Ovary (tissue), 9 donors: ENCODE results near the gene PPA1. TPM values are rescaled to one million over a fixed set of nuclear protein-coding genes. Genes with fewer than 3 reads are reported as not detected.

Experiments
- DNase-seq, 5 donors: peaks; one replicate each; pipeline ENCODE4 v3.0.0-alpha.2; 2019 to 2020
- H3K27ac ChIP-seq, 2 donors: fragments of 200-600 bp; one replicate each; pipeline versions ENCODE4 v1.5.1 to v1.8.0; 2019 to 2022
- H3K27me3 ChIP-seq: fragments of 200-600 bp; one replicate; pipeline ENCODE4 v1.8.0; 2022
- H3K36me3 ChIP-seq: fragments of 200-600 bp; sonication (generic); one replicate; pipeline ENCODE4 v1.5.1; 2019
- H3K4me1 ChIP-seq: one replicate; pipeline ENCODE4 v1.8.1; 2013; ENCODE audit warnings: mild to moderate bottlenecking, moderate library complexity; ENCODE audit not compliant: insufficient read depth
- H3K4me3 ChIP-seq: fragments of 200-600 bp; sonication (generic); one replicate; pipeline ENCODE4 v1.5.1; 2017
- H3K9me3 ChIP-seq, 2 donors: fragments of 200-600 bp in 1 of 2; sonication (generic) in 1 of 2; one replicate each; pipeline versions ENCODE4 v1.5.1 to v1.8.1; 2013 to 2019; ENCODE audit warnings: mild to moderate bottlenecking in 1 of 2, moderate library complexity in 1 of 2
- EP300 ChIP-seq: sonication (generic); formaldehyde crosslinking; IDR thresholded peaks from one replicate; pipeline ENCODE4 v1.6.1; 2017; ENCODE audit warnings: antibody characterized with exemption
- POLR2A ChIP-seq: fragments of 450-650 bp; IDR thresholded peaks from one replicate; pipeline ENCODE4 v1.6.1; 2017; ENCODE audit warnings: antibody characterized with exemption, mild to moderate bottlenecking, moderate library complexity
- WGBS, 3 donors: extraction: QIAGEN DNeasy Blood & Tissue Kit in 1 of 3; methylation state at CpG; one replicate each; pipeline versions ENCODE4 v1.1.5 to v1.1.7; 2013 to 2017; 5-methylcytosine and 5-hydroxymethylcytosine counted together
- intact Hi-C, 4 donors: fragments of 100-400 bp; cut with DNase I; formaldehyde crosslinking; loops; one replicate each; pipeline versions ENCODE4 v1.11.0 to v1.15.1; 2022 to 2023
- polyA plus RNA-seq, 2 donors: library from polyadenylated mRNA; stranded (reverse); fragments of 200-250 nt in 1 of 2; fragments of 350-450 nt in 1 of 2; fragmentation: Illumina TruSeq in 1 of 2; extraction: RNeasy Lipid Tissue Mini Kit (QIAGEN cat#74804) in 1 of 2; gene quantifications; one replicate each; pipeline ENCODE4 v1.2.3, GENCODE V29; 2013 to 2014
- total RNA-seq, 7 donors: library from RNA; depleted of rRNA in 2 of 7; stranded (reverse); fragments of >200 nt in 2 of 7; fragmentation: NEBNext Ultra II Directional in 3 of 7; extraction: Animal tissue kit (Norgen Biotek cat#: 25700) in 3 of 7; gene quantifications; one replicate each; pipeline versions ENCODE4 v1.1.0 to v1.2.4, GENCODE V29; 2016 to 2023
- TF ChIP-seq, protein P1 (sequence below), 3 donors: fragments of 450-650 bp in 2 of 3; fragments of 200-600 bp in 1 of 3; IDR thresholded peaks; one replicate each; pipeline versions ENCODE4 v1.5.1 to v1.8.0; 2016 to 2022; ENCODE audit warnings: antibody characterized with exemption in 3 of 3, mild to moderate bottlenecking in 1 of 3
- donor health status: DM: no; HTN: no; CAD: no; lungs with moderate emphysema.
- donor health status: DM: no; HTN: no; CAD: no.
- donor health status: Bipolar disorder and iron deficiency.
- donor health status: DM: yes; HTN: yes; CAD: no.
- donor health status: DM: no; HTN: no; CAD: no.
- donor health status: DM: yes; HTN: yes; CAD: no.

The PPA1 gene
- total and polyA plus RNA-seq, 9 donors: 36.8 to 162 (median 78.4) TPM

DNA sequence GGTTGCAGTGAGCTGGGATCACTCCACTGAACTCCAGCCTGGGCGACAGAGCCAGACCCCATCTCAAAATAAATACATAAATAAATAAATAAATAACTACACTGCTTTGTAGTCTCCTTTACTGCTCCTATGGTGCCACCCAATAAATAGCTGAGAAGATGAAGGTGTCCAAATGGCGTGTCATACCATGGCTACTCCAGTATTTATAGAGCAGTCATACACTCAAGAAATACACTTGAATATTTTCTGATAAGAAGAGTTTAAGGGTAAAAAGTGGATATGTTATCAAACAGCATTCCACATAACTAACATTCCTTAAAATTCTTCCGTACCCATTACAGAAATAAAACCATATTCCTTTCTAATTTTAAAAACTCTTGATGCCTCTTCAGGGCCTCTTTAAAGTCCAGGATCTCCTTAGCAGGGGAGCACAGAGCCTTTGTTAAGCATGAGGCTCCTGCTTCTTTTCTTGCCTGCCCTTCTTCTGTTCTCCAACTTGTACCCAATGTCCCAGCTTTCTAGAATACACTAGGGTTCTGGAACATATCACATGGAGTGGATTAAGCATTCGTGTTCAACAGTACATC, 55.0 kb downstream of the PPA1 start:
- Histone ChIP-seq H3K27me3 (no peaks in the 10 kb centered on the region), H3K9me3 (no peaks in the 10 kb centered on the region), H3K4me1 (no peaks in the 10 kb centered on the region), H3K27ac (no peak overlapping the region), H3K4me3 (no peak overlapping the region), H3K36me3 (no peaks in the 10 kb centered on the region)
- no peak for TF ChIP-seq POLR2A
- TF ChIP-seq EP300: no peak
- TF ChIP-seq, protein P1, sequence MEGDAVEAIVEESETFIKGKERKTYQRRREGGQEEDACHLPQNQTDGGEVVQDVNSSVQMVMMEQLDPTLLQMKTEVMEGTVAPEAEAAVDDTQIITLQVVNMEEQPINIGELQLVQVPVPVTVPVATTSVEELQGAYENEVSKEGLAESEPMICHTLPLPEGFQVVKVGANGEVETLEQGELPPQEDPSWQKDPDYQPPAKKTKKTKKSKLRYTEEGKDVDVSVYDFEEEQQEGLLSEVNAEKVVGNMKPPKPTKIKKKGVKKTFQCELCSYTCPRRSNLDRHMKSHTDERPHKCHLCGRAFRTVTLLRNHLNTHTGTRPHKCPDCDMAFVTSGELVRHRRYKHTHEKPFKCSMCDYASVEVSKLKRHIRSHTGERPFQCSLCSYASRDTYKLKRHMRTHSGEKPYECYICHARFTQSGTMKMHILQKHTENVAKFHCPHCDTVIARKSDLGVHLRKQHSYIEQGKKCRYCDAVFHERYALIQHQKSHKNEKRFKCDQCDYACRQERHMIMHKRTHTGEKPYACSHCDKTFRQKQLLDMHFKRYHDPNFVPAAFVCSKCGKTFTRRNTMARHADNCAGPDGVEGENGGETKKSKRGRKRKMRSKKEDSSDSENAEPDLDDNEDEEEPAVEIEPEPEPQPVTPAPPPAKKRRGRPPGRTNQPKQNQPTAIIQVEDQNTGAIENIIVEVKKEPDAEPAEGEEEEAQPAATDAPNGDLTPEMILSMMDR (IDR thresholded peaks at IDR 0.05): no peak
- DNase-seq: no peak
- 44 to 62% (median 50%) methylated on average over 4 of the region's 4 CpGs for WGBS, 3 donors
- intact Hi-C loops: no loop called here

GRCh38 chr10:70176441-70176840, 56.8 kb downstream of the PPA1 start:
- no peak overlapping the region for H3K27ac ChIP-seq
- no peak overlapping the region for H3K4me3 ChIP-seq
- TF ChIP-seq POLR2A (no peak), EP300 (no peak)
- TF ChIP-seq, protein P1 (IDR thresholded peaks at IDR 0.05): no peak
- no peak for DNase-seq
- intact Hi-C loops: no loop called here
- no peaks in the 10 kb centered on the region for H3K4me1 ChIP-seq
- no peaks in the 10 kb centered on the region for H3K27me3 ChIP-seq
- 77 to 86% (median 85%) methylated on average over 6 of the region's 6 CpGs for WGBS, 3 donors
- no peaks in the 10 kb centered on the region for H3K36me3 ChIP-seq
- H3K9me3 ChIP-seq: no peaks in the 10 kb centered on the region

DNA sequence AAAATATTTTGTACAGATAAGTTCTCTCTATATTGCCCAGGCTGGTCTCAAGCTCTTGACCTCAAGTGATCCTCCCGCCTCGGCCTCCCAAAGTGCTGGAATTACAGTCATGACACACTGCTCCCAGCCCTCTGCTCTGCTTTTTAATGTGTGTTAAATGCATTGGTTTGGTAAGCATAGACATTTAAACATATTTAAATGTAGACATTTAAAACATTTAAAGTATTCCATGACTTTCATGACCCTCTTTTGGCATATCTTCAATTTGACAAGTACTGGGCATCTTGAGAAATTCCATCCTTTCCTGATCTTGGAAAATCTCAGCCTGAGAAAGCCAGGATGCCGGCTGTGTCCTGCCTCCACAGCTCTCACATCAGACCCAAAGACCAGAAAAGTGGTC, 57.7 kb downstream of the PPA1 start:
- intact Hi-C loops: no loop called here
- no peaks in the 10 kb centered on the region for H3K27me3 ChIP-seq
- H3K4me3 ChIP-seq: no peak overlapping the region
- H3K27ac ChIP-seq: no peak overlapping the region
- no peaks in the 10 kb centered on the region for H3K36me3 ChIP-seq
- TF ChIP-seq POLR2A (no peak), EP300 (no peak)
- TF ChIP-seq, protein P1 (IDR thresholded peaks at IDR 0.05): no peak
- no peaks in the 10 kb centered on the region for H3K9me3 ChIP-seq
- WGBS, 3 donors: 75 to 90% (median 89%) methylated on average over 3 of the region's 3 CpGs
- H3K4me1 ChIP-seq: no peaks in the 10 kb centered on the region
- no peak for DNase-seq

DNA sequence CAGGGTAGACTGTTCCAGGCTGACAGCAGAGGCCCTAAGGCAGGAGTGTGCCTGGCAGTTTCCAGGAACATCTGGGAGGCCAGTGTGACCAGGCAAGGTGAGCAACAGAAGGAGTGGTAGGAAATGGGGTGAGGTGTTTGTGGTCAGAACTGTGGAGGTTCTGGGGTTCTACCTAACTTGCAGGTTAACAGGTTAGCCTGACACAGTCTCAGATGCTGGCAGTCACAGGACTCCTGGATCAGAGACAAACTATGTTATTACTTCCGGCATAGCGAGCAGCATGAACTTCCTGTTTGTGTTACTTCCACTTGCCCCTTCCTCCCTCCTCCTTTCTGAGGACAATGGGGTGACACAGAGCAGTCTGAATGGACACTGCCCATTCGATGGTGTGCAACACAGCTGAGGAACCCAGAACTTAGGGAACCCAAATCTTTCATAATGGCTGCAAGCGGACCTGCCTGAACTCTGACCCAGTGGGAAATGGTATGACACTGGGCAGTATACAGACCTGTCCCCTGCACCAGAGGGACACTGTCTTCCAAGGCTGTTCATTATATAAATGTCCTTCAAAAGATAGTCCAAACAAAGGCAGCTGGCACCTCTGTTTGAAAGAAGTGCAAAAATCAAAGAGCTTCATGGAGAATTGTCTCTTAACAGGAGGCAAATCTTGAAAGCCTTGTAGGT, 59.0 kb downstream of the PPA1 start:
- Histone ChIP-seq H3K4me3 (no peak overlapping the region), H3K4me1 (peaks cover 2% of the 10 kb centered on the region), H3K27me3 (no peaks in the 10 kb centered on the region), H3K36me3 (no peaks in the 10 kb centered on the region), H3K9me3 (no peaks in the 10 kb centered on the region), H3K27ac (no peak overlapping the region)
- 58 to 71% (median 63%) methylated on average over 4 of the region's 4 CpGs for WGBS, 3 donors
- TF ChIP-seq EP300: no peak
- TF ChIP-seq POLR2A: no peak
- TF ChIP-seq, protein P1 (IDR thresholded peaks at IDR 0.05): no peak
- DNase-seq: no peak
- intact Hi-C loops: no loop called here
